ENCODE measurements around the gene SPATA32.
A peak's percentile ranks its signal among the peaks of the same experiment; 100 is the strongest.

The SPATA32 gene

DNA sequence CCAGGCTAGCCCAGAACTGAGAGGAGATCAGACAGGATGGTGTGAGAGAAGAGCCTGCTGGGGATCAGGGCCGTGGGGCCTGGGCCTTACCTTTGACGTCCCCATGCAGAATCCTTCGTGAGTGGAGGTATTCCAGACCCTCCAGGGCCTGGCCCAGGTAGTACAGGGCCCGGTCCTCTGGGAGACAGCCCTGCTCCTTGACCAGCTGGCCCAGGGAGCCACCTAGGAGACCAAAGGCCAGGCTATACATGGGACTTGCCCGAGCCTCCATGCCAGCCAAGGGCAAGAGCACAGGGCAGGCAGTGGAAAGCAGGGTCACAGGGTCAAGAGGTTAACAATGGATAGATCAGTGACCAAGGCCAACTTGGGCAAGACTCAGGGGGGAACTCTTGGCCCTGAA lies 12.1 kb upstream of the SPATA32 start:
- peaks cover 4% of the 10 kb centered on the region; the same call in 1 of the 2 replicates for H3K4me1 ChIP-seq (ENCODE audit: control insufficient read depth, low read length)
- no peaks in the 10 kb centered on the region; the same call in 1 of the 2 replicates for H4K20me1 ChIP-seq (ENCODE audit: control insufficient read depth, insufficient read depth, low read depth, low read length)
- H3K27ac ChIP-seq (ENCODE audit: low read depth, low read length), result no peak overlapping the region
- TF ChIP-seq, protein P1, sequence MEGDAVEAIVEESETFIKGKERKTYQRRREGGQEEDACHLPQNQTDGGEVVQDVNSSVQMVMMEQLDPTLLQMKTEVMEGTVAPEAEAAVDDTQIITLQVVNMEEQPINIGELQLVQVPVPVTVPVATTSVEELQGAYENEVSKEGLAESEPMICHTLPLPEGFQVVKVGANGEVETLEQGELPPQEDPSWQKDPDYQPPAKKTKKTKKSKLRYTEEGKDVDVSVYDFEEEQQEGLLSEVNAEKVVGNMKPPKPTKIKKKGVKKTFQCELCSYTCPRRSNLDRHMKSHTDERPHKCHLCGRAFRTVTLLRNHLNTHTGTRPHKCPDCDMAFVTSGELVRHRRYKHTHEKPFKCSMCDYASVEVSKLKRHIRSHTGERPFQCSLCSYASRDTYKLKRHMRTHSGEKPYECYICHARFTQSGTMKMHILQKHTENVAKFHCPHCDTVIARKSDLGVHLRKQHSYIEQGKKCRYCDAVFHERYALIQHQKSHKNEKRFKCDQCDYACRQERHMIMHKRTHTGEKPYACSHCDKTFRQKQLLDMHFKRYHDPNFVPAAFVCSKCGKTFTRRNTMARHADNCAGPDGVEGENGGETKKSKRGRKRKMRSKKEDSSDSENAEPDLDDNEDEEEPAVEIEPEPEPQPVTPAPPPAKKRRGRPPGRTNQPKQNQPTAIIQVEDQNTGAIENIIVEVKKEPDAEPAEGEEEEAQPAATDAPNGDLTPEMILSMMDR (IDR thresholded peaks at IDR 0.05; ENCODE audit: low read depth, low read length, poor library complexity, severe bottlenecking), result no peak
- H3F3A ChIP-seq (ENCODE audit: control insufficient read depth, insufficient read depth), result peaks cover 8% of the 10 kb centered on the region; the same call in 1 of the 2 replicates
- H3K4me3 ChIP-seq (ENCODE audit: low read length), result no peak overlapping the region
- no peaks in the 10 kb centered on the region for H3K27me3 ChIP-seq (ENCODE audit: control insufficient read depth, low read length)
- H3K9me3 ChIP-seq (ENCODE audit: control insufficient read depth, insufficient read depth, low read length), result no peaks in the 10 kb centered on the region
- peaks cover 32% of the 10 kb centered on the region for H3K36me3 ChIP-seq (ENCODE audit: control insufficient read depth, low read length)
- no peaks in the 10 kb centered on the region for H3K9me2 ChIP-seq (replicated peaks; ENCODE audit: control insufficient read depth, low read length)
- H3K79me2 ChIP-seq (ENCODE audit: control insufficient read depth, low read length), result no peaks in the 10 kb centered on the region
- H3K4me2 ChIP-seq (ENCODE audit: low read length), result no peak overlapping the region

GRCh38 chr17:45273551-45273957 lies 11.7 kb upstream of the SPATA32 start:
- Histone ChIP-seq H3K9me2 (replicated peaks; ENCODE audit: control insufficient read depth, low read length) (no peaks in the 10 kb centered on the region), H3K4me1 (ENCODE audit: control insufficient read depth, low read length) (peaks cover 4% of the 10 kb centered on the region; the same call in 1 of the 2 replicates), H3K79me2 (ENCODE audit: control insufficient read depth, low read length) (no peaks in the 10 kb centered on the region), H3K27me3 (ENCODE audit: control insufficient read depth, low read length) (no peaks in the 10 kb centered on the region), H4K20me1 (ENCODE audit: control insufficient read depth, insufficient read depth, low read depth, low read length) (no peaks in the 10 kb centered on the region; the same call in 1 of the 2 replicates), H3K9me3 (ENCODE audit: control insufficient read depth, insufficient read depth, low read length) (no peaks in the 10 kb centered on the region), H3K36me3 (ENCODE audit: control insufficient read depth, low read length) (peaks cover 34% of the 10 kb centered on the region), H3K27ac (ENCODE audit: low read depth, low read length) (no peak overlapping the region), H3K4me3 (ENCODE audit: low read length) (no peak overlapping the region), H3F3A (ENCODE audit: control insufficient read depth, insufficient read depth) (peaks cover 8% of the 10 kb centered on the region; the same call in 1 of the 2 replicates), H3K4me2 (ENCODE audit: low read length) (no peak overlapping the region)
- TF ChIP-seq EZH2phosphoT487 (IDR thresholded peaks at IDR 0.05; ENCODE audit: borderline replicate concordance, low read length), result no peak

DNA sequence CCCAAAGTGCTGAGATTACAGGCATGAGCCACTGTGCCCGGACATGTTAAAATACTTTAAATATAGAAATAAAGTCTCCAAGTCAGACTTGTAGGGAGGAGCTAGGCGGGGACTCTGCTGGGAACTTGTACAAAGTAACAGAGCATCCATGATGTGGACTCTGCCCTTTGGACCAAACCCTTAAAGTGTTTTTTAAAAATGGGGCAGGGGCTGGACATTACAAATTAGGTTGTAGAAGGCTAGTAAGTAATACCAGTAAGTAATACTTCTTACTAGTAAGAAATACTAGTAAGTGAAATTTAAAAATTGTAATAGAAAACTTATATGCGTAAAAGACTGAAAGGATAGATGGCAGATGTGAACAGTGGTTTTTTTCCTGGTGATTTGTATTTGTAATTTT lies 9.7 kb upstream of the SPATA32 start:
- Histone ChIP-seq H3K27me3 (ENCODE audit: control insufficient read depth, low read length) (no peaks in the 10 kb centered on the region), H3K27ac (ENCODE audit: low read depth, low read length) (no peak overlapping the region), H3K79me2 (ENCODE audit: control insufficient read depth, low read length) (no peaks in the 10 kb centered on the region), H3K4me1 (ENCODE audit: control insufficient read depth, low read length) (no peaks in the 10 kb centered on the region), H3K9me2 (replicated peaks; ENCODE audit: control insufficient read depth, low read length) (no peaks in the 10 kb centered on the region), H4K20me1 (ENCODE audit: control insufficient read depth, insufficient read depth, low read depth, low read length) (no peaks in the 10 kb centered on the region), H3K4me3 (ENCODE audit: low read length) (no peak overlapping the region), H3K9me3 (ENCODE audit: control insufficient read depth, insufficient read depth, low read length) (no peaks in the 10 kb centered on the region), H3K4me2 (ENCODE audit: low read length) (no peak overlapping the region), H3F3A (ENCODE audit: control insufficient read depth, insufficient read depth) (no peaks in the 10 kb centered on the region), H3K36me3 (ENCODE audit: control insufficient read depth, low read length) (peaks cover 52% of the 10 kb centered on the region)
- TF ChIP-seq, protein P1 (IDR thresholded peaks at IDR 0.05; ENCODE audit: low read depth, low read length, poor library complexity, severe bottlenecking), result no peak
- no peak for TF ChIP-seq EZH2phosphoT487 (IDR thresholded peaks at IDR 0.05; ENCODE audit: borderline replicate concordance, low read length)

GRCh38 chr17:45270828-45271418 lies 9.0 kb upstream of the SPATA32 start:
- H3K27ac ChIP-seq (ENCODE audit: low read depth, low read length), result no peak overlapping the region
- no peak overlapping the region for H3K4me3 ChIP-seq (ENCODE audit: low read length)
- H4K20me1 ChIP-seq (ENCODE audit: control insufficient read depth, insufficient read depth, low read depth, low read length), result no peaks in the 10 kb centered on the region
- no peaks in the 10 kb centered on the region for H3K9me2 ChIP-seq (replicated peaks; ENCODE audit: control insufficient read depth, low read length)
- H3K79me2 ChIP-seq (ENCODE audit: control insufficient read depth, low read length), result no peaks in the 10 kb centered on the region
- H3K4me1 ChIP-seq (ENCODE audit: control insufficient read depth, low read length), result no peaks in the 10 kb centered on the region
- no peaks in the 10 kb centered on the region for H3K27me3 ChIP-seq (ENCODE audit: control insufficient read depth, low read length)
- TF ChIP-seq, protein P1 (IDR thresholded peaks at IDR 0.05; ENCODE audit: low read depth, low read length, poor library complexity, severe bottlenecking), result peak; percentile 83
- TF ChIP-seq EZH2phosphoT487 (IDR thresholded peaks at IDR 0.05; ENCODE audit: borderline replicate concordance, low read length), result no peak
- H3K9me3 ChIP-seq (ENCODE audit: control insufficient read depth, insufficient read depth, low read length), result no peaks in the 10 kb centered on the region
- no peak overlapping the region for H3K4me2 ChIP-seq (ENCODE audit: low read length)
- H3F3A ChIP-seq (ENCODE audit: control insufficient read depth, insufficient read depth), result no peaks in the 10 kb centered on the region; the same call in 1 of the 2 replicates
- H3K36me3 ChIP-seq (ENCODE audit: control insufficient read depth, low read length), result peaks cover 56% of the 10 kb centered on the region

All from DOHH2 (cell line).